ENCODE measurements around the gene ADAMTSL1. TPM values are rescaled to one million over a fixed set of nuclear protein-coding genes. Genes with fewer than 3 reads are reported as not detected.

Gene ADAMTSL1
- total RNA-seq, 1 experiment from 2014 or later: 1.2 TPM

DNA sequence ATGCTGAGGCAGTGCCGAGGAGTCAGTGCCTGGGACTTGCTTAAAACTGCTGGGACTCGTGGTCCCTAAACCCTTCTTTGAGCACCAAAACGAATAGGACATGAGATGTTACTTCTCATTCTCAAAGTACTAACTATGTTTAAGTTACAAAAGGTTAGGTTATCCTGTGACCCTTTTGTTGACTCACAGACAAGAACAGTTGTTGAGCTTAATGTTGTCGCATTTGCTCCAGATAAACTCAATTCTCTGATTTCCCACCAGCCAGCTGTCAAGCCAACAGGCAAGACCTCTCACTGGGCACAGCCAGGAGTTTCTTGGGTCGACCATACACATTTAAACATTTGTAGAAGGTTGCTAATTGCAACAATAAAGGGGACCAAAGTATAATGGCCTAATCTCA lies 249.4 kb downstream of the ADAMTSL1 start:
- Mint-ChIP-seq H3K27me3 (ENCODE audit: low read depth) (no peaks in the 10 kb centered on the region), H3K9me3 (no peaks in the 10 kb centered on the region), H3K4me1 (no peaks in the 10 kb centered on the region), H3K4me3 (no peak overlapping the region), H3K36me3 (ENCODE audit: insufficient read depth in 1 of 3, low read depth in 3 of 3) (no peaks in the 10 kb centered on the region), H3K27ac (no peak overlapping the region)
- no peak overlapping the region for H3K56ac ChIP-seq (ENCODE audit: insufficient read length, low read depth, low read length)
- H3K9ac ChIP-seq (ENCODE audit: extremely low read depth, insufficient read length, low read length): no peak overlapping the region
- no peaks in the 10 kb centered on the region for H3K9me3 ChIP-seq (ENCODE audit: control insufficient read depth, low read depth, low read length)
- H3K18ac ChIP-seq (ENCODE audit: insufficient read length, low read depth, low read length): no peak overlapping the region
- H2BK15ac ChIP-seq (ENCODE audit: low read depth, low read length): no peak overlapping the region
- no peaks in the 10 kb centered on the region for H3K79me2 ChIP-seq (ENCODE audit: insufficient read depth, low read length)
- no peak overlapping the region for H2AFZ ChIP-seq (ENCODE audit: low read length)
- H3K27me3 ChIP-seq (ENCODE audit: insufficient read depth, low read length): no peaks in the 10 kb centered on the region
- no peaks in the 10 kb centered on the region for H3K23me2 ChIP-seq (ENCODE audit: insufficient read length, low read depth, low read length, poor library complexity, severe bottlenecking)
- H2BK5ac ChIP-seq (ENCODE audit: insufficient read length, low read length): no peak overlapping the region
- H3T11ph ChIP-seq (ENCODE audit: low read length): no peak overlapping the region
- H3K14ac ChIP-seq (ENCODE audit: insufficient read depth, low read length): no peak overlapping the region
- WGBS (ENCODE audit: extremely low coverage, insufficient read length, low lambda C conversion rate): no CpG with 5 or more reads among the region's 5 CpGs
- no peaks in the 10 kb centered on the region for H4K20me1 ChIP-seq (ENCODE audit: control insufficient read depth, insufficient read depth, insufficient read length)
- no peak overlapping the region for H2BK20ac ChIP-seq (ENCODE audit: low read depth, low read length, poor library complexity, severe bottlenecking)
- no peak overlapping the region for H2BK12ac ChIP-seq (ENCODE audit: insufficient read length, low read depth, low read length)
- no peak for DNase-seq
- H3K4me2 ChIP-seq (ENCODE audit: insufficient read depth, insufficient read length, low read length): no peak overlapping the region
- TF ChIP-seq, protein P1, sequence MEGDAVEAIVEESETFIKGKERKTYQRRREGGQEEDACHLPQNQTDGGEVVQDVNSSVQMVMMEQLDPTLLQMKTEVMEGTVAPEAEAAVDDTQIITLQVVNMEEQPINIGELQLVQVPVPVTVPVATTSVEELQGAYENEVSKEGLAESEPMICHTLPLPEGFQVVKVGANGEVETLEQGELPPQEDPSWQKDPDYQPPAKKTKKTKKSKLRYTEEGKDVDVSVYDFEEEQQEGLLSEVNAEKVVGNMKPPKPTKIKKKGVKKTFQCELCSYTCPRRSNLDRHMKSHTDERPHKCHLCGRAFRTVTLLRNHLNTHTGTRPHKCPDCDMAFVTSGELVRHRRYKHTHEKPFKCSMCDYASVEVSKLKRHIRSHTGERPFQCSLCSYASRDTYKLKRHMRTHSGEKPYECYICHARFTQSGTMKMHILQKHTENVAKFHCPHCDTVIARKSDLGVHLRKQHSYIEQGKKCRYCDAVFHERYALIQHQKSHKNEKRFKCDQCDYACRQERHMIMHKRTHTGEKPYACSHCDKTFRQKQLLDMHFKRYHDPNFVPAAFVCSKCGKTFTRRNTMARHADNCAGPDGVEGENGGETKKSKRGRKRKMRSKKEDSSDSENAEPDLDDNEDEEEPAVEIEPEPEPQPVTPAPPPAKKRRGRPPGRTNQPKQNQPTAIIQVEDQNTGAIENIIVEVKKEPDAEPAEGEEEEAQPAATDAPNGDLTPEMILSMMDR (conservative IDR thresholded peaks at IDR 0.05): no peak
- no peak overlapping the region for H2AK5ac ChIP-seq (ENCODE audit: insufficient read length, low read length)
- H4K5ac ChIP-seq (ENCODE audit: insufficient read length, low read depth, low read length): no peak overlapping the region
- no peak overlapping the region for H2BK120ac ChIP-seq (ENCODE audit: low read depth, low read length, poor library complexity, severe bottlenecking)
- no peak overlapping the region for H4K8ac ChIP-seq (replicated peaks; ENCODE audit: insufficient read length, low read depth, low read length)
- H3K4ac ChIP-seq (ENCODE audit: low read depth, low read length): no peak overlapping the region
- no peak overlapping the region for H4K91ac ChIP-seq (ENCODE audit: insufficient read length, low read depth, low read length)
- no peak overlapping the region for H3K27ac ChIP-seq (ENCODE audit: insufficient read length, low read depth, low read length)
- no peaks in the 10 kb centered on the region for H3K4me1 ChIP-seq (ENCODE audit: insufficient read depth, low read length)
- no peak overlapping the region for H3K23ac ChIP-seq (ENCODE audit: insufficient read length, low read depth, low read length)
- no peaks in the 10 kb centered on the region for H3K79me1 ChIP-seq (ENCODE audit: insufficient read depth, low read depth, low read length, poor library complexity, severe bottlenecking)

All from H9 (cell line).